ENCODE measurements around the gene HOATZ. TPM values are rescaled to one million over a fixed set of nuclear protein-coding genes. Genes with fewer than 3 reads are reported as not detected.
A peak's percentile ranks its signal among the peaks of the same experiment; 100 is the strongest.

Gene HOATZ
- total RNA-seq, 2 donors from 2014 or later, result not detected

- Histone ChIP-seq H3K36me3 (replicated peaks in 1 of 2; ENCODE audit: insufficient read depth in 1 of 2, low read depth in 2 of 2) (no peaks in the 10 kb centered on the region), H3K27me3 (peaks cover 0 to 14% of the 10 kb centered on the region in 2 donors), H3K4me1 (peaks cover 22% of the 10 kb centered on the region), H3K27ac (peak within 1 kb of the TSS; percentile 16 to 50 (median 38)), H3K9me3 (no peaks in the 10 kb centered on the region), H3K4me3 (peak within 1 kb of the TSS in 1 of 2 donors; percentile 33)
- DNase-seq (peak; percentile 13 to 39 (median 27)), ATAC-seq (peak; percentile 47)
- intact Hi-C loops (cut with DNase I), result no loop called here
- TF ChIP-seq CTCF (IDR thresholded peaks at IDR 0.05) (no peak), POLR2A (IDR thresholded peaks at IDR 0.05) (no peak)
- WGBS, 2 donors, result 10 to 68% methylated on average over 4 to 70 of the region's 70 CpGs
Observed at GRCh38 chr11:111540114-111540936, 25.7 kb downstream of the HOATZ start, which contains the start of gene LAYN. LAYN (plus strand) TSS chr11:111540720; CDS start chr11:111540844, 124 bp downstream.

GRCh38 chr11:111540937-111541253 lies 26.3 kb downstream of the HOATZ start:
- no peak for TF ChIP-seq POLR2A (IDR thresholded peaks at IDR 0.05)
- no peak for TF ChIP-seq CTCF (IDR thresholded peaks at IDR 0.05)
- Histone ChIP-seq H3K4me1 (peaks cover 22% of the 10 kb centered on the region), H3K4me3 (no peak overlapping the region), H3K27ac (peak overlapping the region; percentile 16 to 50 (median 38)), H3K36me3 (replicated peaks in 1 of 2; ENCODE audit: insufficient read depth in 1 of 2, low read depth in 2 of 2) (no peaks in the 10 kb centered on the region), H3K9me3 (no peaks in the 10 kb centered on the region), H3K27me3 (peaks cover 0 to 14% of the 10 kb centered on the region in 2 donors)
- intact Hi-C loops (cut with DNase I), result no loop called here
- 0 to 2% methylated on average over 1 to 22 of the region's 22 CpGs for whole genome bisulfite sequencing, 2 donors
- ATAC-seq (peak; percentile 28), DNase-seq (no peak)

GRCh38 chr11:111541254-111542061 lies 26.9 kb downstream of the HOATZ start:
- Histone ChIP-seq H3K36me3 (replicated peaks in 1 of 2; ENCODE audit: insufficient read depth in 1 of 2, low read depth in 2 of 2) (no peaks in the 10 kb centered on the region), H3K27ac (peak overlapping the region; percentile 16 to 50 (median 38))

GRCh38 chr11:111542606-111543275 lies 28.2 kb downstream of the HOATZ start:
- no peaks in the 10 kb centered on the region for H3K36me3 ChIP-seq (replicated peaks in 1 of 2; ENCODE audit: insufficient read depth in 1 of 2, low read depth in 2 of 2)
- H3K4me3 ChIP-seq, result no peak overlapping the region
- DNase-seq, result no peak
- intact Hi-C loops (cut with DNase I), result no loop called here
- H3K27ac ChIP-seq, result no peak overlapping the region
- H3K27me3 ChIP-seq, result peaks cover 0 to 14% of the 10 kb centered on the region in 2 donors
- WGBS, 2 donors, result 81 to 88% methylated on average over 10 of the region's 10 CpGs
- H3K9me3 ChIP-seq, result no peaks in the 10 kb centered on the region
- no peak for TF ChIP-seq CTCF (IDR thresholded peaks at IDR 0.05)
- no peak for TF ChIP-seq POLR2A (IDR thresholded peaks at IDR 0.05)
- H3K4me1 ChIP-seq, result peaks cover 22% of the 10 kb centered on the region
- no peak for ATAC-seq

More at GRCh38 chr11:111541254-111542061, 26.9 kb downstream of the HOATZ start:
- Histone ChIP-seq H3K4me1 (peaks cover 22% of the 10 kb centered on the region), H3K4me3 (no peak overlapping the region), H3K9me3 (no peaks in the 10 kb centered on the region), H3K27me3 (peaks cover 0 to 14% of the 10 kb centered on the region in 2 donors)
- DNase-seq (peak; percentile 23 to 57 (median 38)), ATAC-seq (peak; percentile 67)
- intact Hi-C loops (cut with DNase I), result no loop called here
- TF ChIP-seq POLR2A (IDR thresholded peaks at IDR 0.05) (peak in 2 of 3 donors; percentile 41 to 48), CTCF (IDR thresholded peaks at IDR 0.05) (no peak)
- WGBS, 2 donors, result 7 to 9% methylated on average over 23 to 37 of the region's 41 CpGs

Data from body of pancreas (tissue), 4 donors.